ENCODE results near the gene MAPK11.

Gene MAPK11

DNA sequence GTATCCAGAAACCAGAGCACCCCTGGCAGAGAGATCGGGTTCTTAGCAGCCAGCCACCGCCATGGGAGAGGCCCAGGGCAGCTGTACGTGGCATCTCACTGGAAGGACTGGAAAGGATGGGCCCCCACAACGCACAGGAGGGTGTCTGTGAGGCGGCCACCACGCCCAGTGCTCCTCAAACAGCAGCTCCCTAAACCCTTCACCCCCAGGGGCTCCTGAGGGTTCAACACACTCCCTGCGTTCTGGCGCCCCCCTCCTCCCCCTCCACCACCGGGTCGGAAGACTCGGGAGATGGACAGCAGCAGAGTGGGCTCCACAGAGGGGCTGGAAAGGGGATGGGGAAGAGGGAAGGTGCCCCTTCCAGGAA is 9.8 kb downstream of the MAPK11 start:
- no peak for ATAC-seq

DNA sequence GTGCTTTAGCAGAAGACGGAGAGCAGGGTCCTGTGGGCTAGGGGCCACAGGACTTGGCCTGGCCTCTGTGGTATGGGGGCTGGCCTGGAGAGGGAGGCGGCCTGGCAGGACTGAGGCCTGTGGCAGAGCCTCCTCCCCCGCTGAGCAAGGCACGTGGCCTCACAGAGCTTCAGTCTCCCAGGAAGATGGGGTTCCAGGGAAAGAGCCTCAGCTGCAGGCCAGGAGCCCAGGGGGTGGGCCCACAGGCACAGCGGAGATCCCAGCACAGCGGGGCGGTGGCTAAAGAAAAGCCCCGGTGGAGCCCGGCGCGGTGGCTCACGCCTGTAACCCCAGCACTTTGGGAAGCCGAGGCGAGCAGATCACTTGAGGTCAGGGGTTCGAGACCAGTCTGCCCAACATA is 10.9 kb downstream of the MAPK11 start:
- ATAC-seq: no peak

GRCh38 chr22:50258361-50259292 is 11.6 kb downstream of the MAPK11 start:
- ATAC-seq: no peak

GRCh38 chr22:50257451-50258360 is 12.5 kb downstream of the MAPK11 start:
- no peak for ATAC-seq

DNA sequence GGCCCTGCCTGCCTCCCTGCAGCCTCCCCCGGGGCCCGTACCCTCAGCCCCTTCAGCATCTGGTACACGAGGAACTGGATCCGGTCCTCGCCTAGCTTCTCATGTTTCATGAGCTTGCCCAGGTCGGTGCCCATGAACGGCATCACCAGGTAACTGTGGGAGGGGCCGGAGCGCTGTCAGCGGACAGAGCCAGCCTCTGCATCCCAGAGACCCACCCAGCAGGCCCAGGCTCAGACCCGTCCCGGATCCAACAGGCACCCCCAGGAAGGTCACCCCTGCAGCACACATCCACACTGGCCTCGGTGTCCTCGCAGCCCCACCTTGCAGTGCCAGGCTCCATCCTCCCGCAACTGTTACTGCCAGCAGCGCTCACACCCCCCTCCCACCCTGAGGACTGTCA is 13.1 kb downstream of the MAPK11 start:
- no peak for ATAC-seq

DNA sequence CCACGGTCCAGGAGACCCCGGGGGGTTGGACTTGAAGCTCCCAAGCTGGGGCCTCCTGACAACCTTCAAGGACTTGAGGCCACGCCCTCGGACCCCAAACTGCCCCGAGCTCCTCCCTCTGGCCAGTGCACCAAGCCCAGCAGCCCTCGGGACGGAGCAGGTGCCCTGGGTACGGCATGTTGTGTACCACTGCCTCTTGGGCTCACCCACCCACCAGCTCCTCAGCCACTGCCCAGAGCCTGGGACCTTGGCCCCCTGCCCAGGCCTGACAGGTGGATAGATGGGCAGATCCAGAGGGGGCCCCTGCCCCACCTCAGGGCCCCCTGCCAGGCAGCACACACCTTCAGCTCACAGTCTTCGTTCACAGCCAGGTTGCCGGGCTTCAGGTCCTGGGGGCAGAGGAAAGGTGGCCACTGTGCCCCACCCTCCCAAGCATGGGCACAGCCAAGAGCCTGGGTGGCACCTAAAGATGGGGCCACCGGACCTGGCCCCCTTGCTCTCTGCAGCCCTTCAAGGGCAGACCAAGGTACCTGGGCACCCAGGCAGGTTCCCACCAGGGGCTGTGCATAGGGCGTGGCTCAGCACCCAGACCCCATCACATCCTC is 13.8 kb downstream of the MAPK11 start:
- ATAC-seq: no peak

DNA sequence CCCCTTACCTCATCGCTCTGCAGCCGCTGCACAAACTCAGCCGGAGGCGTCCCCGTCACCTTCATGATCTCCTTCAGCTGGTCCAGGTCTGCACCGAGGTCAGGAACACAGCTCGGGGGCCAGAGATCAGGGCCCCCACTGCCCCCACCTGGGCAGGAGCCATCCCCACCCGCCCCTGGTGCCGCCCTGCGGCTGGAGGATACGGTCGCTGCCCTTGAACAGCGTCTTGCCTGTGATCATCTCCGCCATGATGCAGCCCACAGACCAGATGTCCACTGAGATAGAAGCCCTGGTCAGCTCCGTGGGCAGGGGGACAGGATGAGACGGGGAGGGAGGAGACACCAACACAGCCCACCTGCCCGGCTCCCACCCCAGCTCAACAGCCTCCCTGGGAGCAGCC is 14.6 kb downstream of the MAPK11 start:
- ATAC-seq: no peak

DNA sequence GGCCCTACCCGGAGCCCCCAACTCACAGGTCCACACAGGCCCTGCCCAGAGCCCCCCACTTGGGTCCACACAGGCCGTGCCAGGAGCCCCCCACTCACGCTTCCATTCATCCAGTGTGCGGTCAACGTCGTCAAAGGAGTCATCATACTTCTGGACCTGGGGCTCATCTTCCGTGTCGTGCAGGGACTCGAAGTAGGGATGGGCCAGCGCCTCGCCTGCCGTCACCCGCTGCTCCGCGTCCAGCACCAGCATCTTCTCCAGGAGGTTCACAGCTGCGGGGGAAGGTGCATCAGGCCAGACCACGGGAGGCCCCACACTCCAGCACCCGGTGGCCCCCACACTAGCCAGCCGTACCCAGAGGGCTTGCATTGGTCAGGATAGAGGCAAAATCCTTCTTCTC is 15.1 kb downstream of the MAPK11 start:
- no peak for ATAC-seq

- no peak for ATAC-seq
These were observed 16.2 kb downstream of the MAPK11 start for GRCh38 chr22:50253941-50254340.

DNA sequence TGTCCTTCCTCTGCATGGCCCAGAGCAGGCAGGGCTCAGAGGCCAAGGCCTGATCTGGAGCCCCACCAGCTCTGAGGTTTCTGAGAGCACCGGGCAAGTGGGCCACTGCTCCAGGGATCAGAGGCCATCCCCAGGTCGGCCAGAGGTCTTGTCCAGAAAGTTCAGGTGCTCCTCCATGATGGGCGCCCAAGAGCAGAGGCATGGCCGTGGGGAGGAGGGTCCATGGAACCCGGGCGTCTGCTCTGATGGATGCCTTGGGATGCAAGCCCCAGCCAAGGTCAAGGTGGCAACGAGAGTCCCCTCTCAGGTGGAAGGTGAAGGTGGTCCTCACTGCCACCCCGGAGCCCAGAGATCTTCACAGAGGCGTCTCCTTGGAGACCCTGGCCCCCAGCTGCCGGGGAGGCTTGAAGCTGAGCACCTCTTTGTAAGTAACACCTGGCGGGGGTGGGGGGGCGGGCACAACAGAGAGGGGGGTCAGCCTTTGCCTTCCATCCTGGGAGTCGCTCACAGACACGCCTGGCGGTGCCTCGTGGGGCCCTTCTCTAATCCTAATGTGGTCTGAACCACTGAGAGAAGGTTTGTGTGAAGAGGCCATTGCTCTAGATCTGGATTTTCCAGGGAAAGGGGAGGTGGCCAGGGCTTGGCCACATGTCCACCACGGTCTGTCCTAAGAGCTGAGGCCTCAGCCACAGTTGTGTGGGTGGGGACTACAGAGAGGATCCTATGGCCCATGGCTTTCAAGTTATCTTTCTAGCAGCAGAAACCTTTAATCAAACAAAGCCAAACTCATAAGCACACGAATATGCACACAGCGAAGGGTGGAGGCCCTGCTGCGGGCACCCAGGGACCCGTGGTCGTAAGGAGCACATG is 16.9 kb downstream of the MAPK11 start:
- ATAC-seq: no peak

- peak; percentile 71 to 78 for ATAC-seq
These were observed 17.8 kb downstream of the MAPK11 start for GRCh38 chr22:50252082-50253045.

DNA sequence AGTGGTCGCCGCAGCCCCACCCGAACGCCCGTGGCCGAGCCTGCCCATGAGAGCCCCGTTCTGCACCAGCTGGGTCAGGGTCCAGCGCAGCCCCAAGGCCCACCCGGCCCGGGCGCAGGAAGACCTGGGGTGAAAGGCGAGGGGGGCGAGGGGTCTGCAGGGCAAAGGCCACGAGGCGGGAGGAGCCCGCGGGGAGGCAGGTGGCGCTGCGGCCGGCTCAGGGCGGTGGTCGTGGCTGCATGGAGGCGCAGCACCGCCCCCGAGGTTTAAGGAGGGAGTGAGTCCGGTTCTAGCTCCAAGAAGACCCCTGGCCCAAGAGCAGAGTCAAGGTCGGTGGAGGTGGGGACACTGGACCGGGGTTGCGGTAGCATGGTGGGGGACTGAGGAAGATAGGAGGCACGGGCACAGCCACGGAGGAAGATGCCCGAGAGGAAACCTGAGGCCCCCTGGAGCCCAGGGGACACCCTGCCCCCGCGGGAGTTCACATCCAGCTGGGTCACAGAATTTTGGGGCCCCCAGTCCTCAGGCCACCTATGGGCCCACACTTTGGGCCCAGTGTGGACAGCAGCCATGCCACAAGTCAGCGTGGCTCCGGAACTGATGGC is 18.6 kb downstream of the MAPK11 start:
- ATAC-seq: no peak

DNA sequence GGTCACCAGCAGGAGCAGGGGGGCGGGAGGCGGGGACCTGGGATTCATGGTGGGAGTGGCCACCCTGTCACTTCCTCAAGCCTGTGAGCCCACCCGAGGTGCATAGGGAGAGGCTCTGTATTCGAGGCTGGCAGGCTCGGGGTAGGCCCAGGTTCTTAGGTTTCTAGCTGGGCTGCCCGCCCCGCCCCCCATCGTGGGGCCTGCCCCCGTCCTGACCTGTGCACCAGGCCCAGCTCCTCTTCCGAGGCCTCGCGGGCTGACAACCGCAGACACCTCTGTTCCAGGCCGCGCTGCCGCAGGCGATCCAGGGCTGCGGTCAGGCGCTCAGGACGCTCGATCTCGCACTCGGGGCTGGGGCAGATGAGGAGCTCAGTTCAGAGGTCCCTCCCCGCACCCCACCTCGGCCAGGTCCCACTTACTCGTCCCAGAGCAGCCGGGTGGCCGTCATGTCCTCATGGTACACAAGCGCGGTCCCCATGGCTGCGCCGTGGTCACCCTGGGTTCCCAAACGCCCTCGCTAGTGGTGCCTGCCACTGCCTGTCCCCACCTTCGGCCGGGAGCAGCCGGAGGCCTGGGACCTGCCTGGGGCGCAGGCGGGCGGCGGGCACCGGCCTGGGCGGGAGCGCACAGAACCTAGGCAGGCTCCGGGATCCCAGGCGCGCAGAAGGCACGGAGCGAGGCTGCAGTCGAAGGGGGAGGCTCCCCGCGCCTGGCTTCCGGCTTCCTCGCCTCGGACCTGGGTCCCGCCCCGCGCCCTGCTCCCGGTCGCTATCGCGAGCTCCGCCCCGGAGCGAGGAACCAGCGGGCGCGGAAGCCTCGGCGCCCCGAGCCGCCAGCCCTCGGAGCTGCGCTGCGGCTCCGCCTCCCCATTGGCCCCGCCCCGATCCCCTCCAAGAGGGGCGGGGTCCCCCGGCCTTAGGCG is 19.4 kb downstream of the MAPK11 start, which contains the start of gene HDAC10:
TSS of gene HDAC10 (minus strand) at position 711 of the 922 bp plus-strand sequence. CDS start at position 478, 233 bp downstream.
- peak; percentile 83 to 88 for ATAC-seq

DNA sequence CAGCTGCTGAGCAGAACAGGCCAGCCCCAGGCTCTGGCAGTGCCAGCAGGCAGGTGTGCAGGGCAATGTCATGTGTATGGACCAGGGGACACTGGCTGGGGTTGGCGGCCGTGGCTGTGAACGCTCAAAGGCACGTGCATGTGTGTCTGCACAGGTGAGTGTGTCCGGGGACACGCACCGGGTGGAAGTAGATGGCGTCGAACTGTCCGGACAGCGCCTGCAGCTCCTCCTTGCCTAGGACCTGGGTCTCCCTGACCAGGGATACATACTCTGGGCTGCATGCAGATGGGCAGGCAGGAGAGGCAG is 20.0 kb downstream of the MAPK11 start:
- ATAC-seq: no peak

GRCh38 chr22:50249341-50250248 is 20.6 kb downstream of the MAPK11 start:
- no peak for ATAC-seq

DNA sequence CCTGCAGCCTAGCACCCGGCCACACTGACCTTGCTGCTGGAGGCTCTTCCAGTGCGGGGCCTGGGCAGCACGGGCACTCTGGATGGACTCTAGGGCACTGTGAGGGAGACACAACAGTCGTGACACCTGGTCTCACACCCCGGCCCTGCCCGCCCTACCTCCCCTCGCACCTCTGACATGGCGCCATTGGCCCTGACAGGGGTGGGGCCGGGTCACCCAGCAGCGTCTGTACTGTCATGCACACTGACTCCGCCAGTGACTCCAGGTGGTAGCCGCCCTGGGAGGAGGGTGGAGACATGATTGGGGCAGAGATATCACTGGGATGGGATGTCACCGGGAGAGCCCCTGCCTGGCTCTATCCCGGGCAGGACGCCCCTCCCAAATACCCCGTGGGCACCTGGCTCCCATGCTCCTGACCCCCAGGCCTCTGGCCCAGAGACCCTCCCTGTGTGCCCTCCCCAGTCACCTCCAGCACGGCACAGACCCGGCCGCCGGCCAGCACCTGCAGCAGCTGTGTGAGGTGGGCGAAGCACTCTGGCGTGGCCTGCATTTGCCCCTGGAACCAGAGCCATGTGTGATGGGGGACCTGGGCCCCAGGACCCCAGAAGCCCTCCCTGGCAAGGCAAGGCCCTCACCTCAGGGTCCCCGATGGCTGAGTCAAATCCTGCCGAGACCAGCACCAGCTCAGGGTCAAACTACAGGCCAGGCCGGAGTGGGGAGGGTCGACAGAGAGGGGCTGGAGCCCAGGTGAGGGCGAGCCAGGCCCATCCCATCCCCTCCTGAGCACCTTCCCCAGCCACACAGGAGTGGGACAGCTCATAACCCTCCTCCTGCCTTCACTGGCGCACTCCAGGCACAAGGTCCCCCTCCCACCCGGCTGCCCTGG is 21.7 kb downstream of the MAPK11 start:
- ATAC-seq: no peak

DNA sequence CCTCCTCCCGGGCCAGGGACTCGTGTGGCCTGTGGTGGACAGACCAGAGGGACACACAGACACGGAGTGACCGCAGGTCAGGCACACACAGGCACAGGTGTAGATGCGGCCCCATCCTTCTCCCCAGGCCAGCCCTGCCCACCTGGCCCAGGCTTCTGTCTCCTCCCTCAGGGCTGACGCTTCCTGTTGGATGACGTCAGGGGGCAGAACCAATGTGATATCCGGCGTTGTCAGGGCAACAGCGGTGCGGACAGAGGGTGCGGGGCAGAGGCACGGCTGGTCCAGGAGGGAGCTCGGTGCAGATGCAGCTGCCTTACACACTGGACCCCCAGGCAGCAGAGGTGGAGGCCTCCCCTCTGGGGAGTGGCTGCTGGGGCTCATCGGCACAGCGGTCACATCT is 22.4 kb downstream of the MAPK11 start:
- no peak for ATAC-seq

All from activated CD4-positive, CD25-positive, alpha-beta regulatory T cell treated with anti-CD3 and anti-CD28 coated beads, Interleukin-2, amount 50 U/mL, for 24 hours (primary cell).